ENCODE data around the gene C11orf21. TPM values are rescaled to one million over a fixed set of nuclear protein-coding genes. Genes with fewer than 3 reads are reported as not detected.

Gene C11orf21
- total and polyA plus RNA-seq, 2 of the 8 experiments (the other 6 are each of a cell fraction or from before 2014, with no cell fraction given) = not detected

- H3K27me3 ChIP-seq (replicated peaks in 1 of 4; ENCODE audit: control insufficient read depth in 3 of 4, extremely low read depth in 1 of 4, insufficient read depth in 3 of 4, low read length in 3 of 4) = peaks cover 21 to 91% (median 70%) of the 10 kb centered on the region in 4 experiments
- peak; percentile 62 to 76 for DNase-seq (ENCODE audit: low read depth in 1 of 2, low spot score in 2 of 2)
- H3K27ac ChIP-seq (ENCODE audit: low read depth, low read length) = no peak overlapping the region
- H3K4me2 ChIP-seq (ENCODE audit: insufficient read depth in 1 of 2, low read depth in 2 of 2, low read length in 2 of 2) = peak overlapping the region; percentile 51 to 62
- no peak overlapping the region; the same call in 1 of the 2 replicates for H2BK12ac ChIP-seq (ENCODE audit: low read depth, low read length)
- H3K14ac ChIP-seq (ENCODE audit: insufficient read length) = no peak overlapping the region
- peaks cover 0 to 14% (median 3%) of the 10 kb centered on the region in 4 experiments; a peak in 3 of 7 replicates for H3K4me1 ChIP-seq (replicated peaks in 1 of 4; ENCODE audit: control insufficient read depth in 3 of 4, insufficient read depth in 4 of 4, low read length in 3 of 4)
- peak overlapping the region in 3 of 4 experiments; percentile 6 to 67 (median 51); a peak in 5 of 8 replicates for H3K4me3 ChIP-seq (ENCODE audit: extremely low read depth in 1 of 4, insufficient read depth in 2 of 4, low read depth in 3 of 4, low read length in 4 of 4)
- H3K56ac ChIP-seq (replicated peaks; ENCODE audit: insufficient read length, low read depth, low read length) = no peak overlapping the region
- no peak overlapping the region for H2BK120ac ChIP-seq (replicated peaks; ENCODE audit: low read depth, low read length)
- peaks cover 8% of the 10 kb centered on the region; the same call in 1 of the 2 replicates for H3K23me2 ChIP-seq (ENCODE audit: low read depth, low read length)
- WGBS, 2 experiments (ENCODE audit: extremely low coverage in 1 of 2, insufficient coverage in 1 of 2, insufficient read length in 1 of 2, insufficient replicate concordance in 2 of 2, low coverage in 1 of 2, low lambda C conversion rate in 2 of 2, missing lambda C conversion rate in 1 of 2) = 13% methylated on average over 37 of the region's 104 CpGs; no CpG with 5 or more reads in 1 of the 2 experiments
- H3K9ac ChIP-seq (replicated peaks in 1 of 4; ENCODE audit: extremely low read depth in 1 of 4, low read depth in 3 of 4, low read length in 3 of 4) = no peak overlapping the region
- no peaks in the 10 kb centered on the region for H4K20me1 ChIP-seq (replicated peaks in 1 of 2; ENCODE audit: control insufficient read depth in 1 of 2, insufficient read depth in 2 of 2, low read length in 2 of 2)
- ChIA-PET CTCF (ENCODE audit: partially characterized antibody) (interaction anchor here (0.8 to 1.4 kb wide), 4 partner anchors 35 to 76 kb away, joined by 3 read pairs; no protein-coding TSS in a partner anchor), POLR2A (ENCODE audit: partially characterized antibody) (interaction anchor here (1.0 kb wide), 1 partner anchor 109 kb away, joined by 4 read pairs; no protein-coding TSS in a partner anchor)
- H3K18ac ChIP-seq (ENCODE audit: extremely low read depth, low read length) = peak overlapping the region; percentile 24
- H4K5ac ChIP-seq (ENCODE audit: insufficient read length, low read depth, low read length) = no peak overlapping the region
- peaks cover 0 to 12% of the 10 kb centered on the region in 2 experiments; a peak in 1 of 4 replicates for H3K9me3 ChIP-seq (ENCODE audit: insufficient read depth in 2 of 2, low read depth in 1 of 2, low read length in 1 of 2)
- H3K79me1 ChIP-seq (ENCODE audit: low read depth, low read length) = no peaks in the 10 kb centered on the region
- no peak overlapping the region for H3K23ac ChIP-seq (ENCODE audit: insufficient read length)
- no peak for FAIRE-seq
- no peak overlapping the region for H2BK20ac ChIP-seq (ENCODE audit: low read length)
- peak overlapping the region; percentile 40 for H4K91ac ChIP-seq (replicated peaks; ENCODE audit: insufficient read length, low read length)
- no peak overlapping the region for H2BK15ac ChIP-seq (ENCODE audit: low read length)
- no peak overlapping the region for H2BK5ac ChIP-seq (ENCODE audit: low read depth, low read length)
- peaks cover 0 to 6% (median 0%) of the 10 kb centered on the region in 4 experiments; a peak in 1 of 8 replicates for H3K36me3 ChIP-seq (ENCODE audit: control insufficient read depth in 2 of 4, insufficient read depth in 4 of 4, low read length in 3 of 4)
- no peaks in the 10 kb centered on the region for H3K79me2 ChIP-seq (ENCODE audit: control insufficient read depth in 1 of 2, insufficient read depth in 2 of 2, low read length in 2 of 2)
- no peak overlapping the region for H2AFZ ChIP-seq (ENCODE audit: low read length)
- H4K8ac ChIP-seq (ENCODE audit: extremely low read depth, insufficient read depth, low read length) = peak overlapping the region; percentile 87; the same call in 1 of the 2 replicates
- H2AK5ac ChIP-seq (ENCODE audit: low read depth, low read length) = no peak overlapping the region
- no peak overlapping the region for H3K4ac ChIP-seq (replicated peaks; ENCODE audit: insufficient read length, low read depth, low read length)
- TF ChIP-seq GTF2F1 (IDR thresholded peaks at IDR 0.05; ENCODE audit: borderline replicate concordance, low read depth, low read length) (peak; percentile 65), CREB1 (IDR thresholded peaks at IDR 0.05) (0 out of 2 replicates have a peak, but pooled peaks have one; percentile 31), TCF12 (IDR thresholded peaks at IDR 0.05; ENCODE audit: low read depth, low read length) (peak; percentile 77; the same call in 1 of the 2 replicates), CBX8 (IDR thresholded peaks at IDR 0.05; ENCODE audit: borderline replicate concordance, low read depth, low read length) (no peak), PHF8 (conservative IDR thresholded peaks at IDR 0.05; ENCODE audit: low read depth, low read length) (no peak), BACH1 (IDR thresholded peaks at IDR 0.05; ENCODE audit: low read length) (peak; percentile 53), TAF1 (IDR thresholded peaks at IDR 0.05; ENCODE audit: low read depth, low read length) (no peak), MAX (IDR thresholded peaks at IDR 0.05) (peak; percentile 100), RBBP5 (IDR thresholded peaks at IDR 0.05; ENCODE audit: borderline replicate concordance, low read depth, low read length) (peak; percentile 53; the same call in 1 of the 2 replicates), RXRA (IDR thresholded peaks at IDR 0.05; ENCODE audit: insufficient read depth, low read depth, low read length) (no peak), HDAC2 (IDR thresholded peaks at IDR 0.05; ENCODE audit: borderline replicate concordance in 1 of 2, low read depth in 2 of 2, low read length in 2 of 2) (peak in 1 of 2 experiments; percentile 74; a peak in 1 of 4 replicates)
Measured at GRCh38 chr11:2269601-2270321, 32.0 kb downstream of the C11orf21 start.

Data from H1 (cell line).